GM12892 (cell line): Measurements from ENCODE around the gene IPO9.

Source experiments
- POLR2A ChIP-seq: IDR thresholded peaks from 2 replicates; pipeline ENCODE4 v1.6.1; 2011; ENCODE audit warnings: low read depth, low read length, control low read depth
- POLR2AphosphoS5 ChIP-seq: IDR thresholded peaks from 2 replicates; pipeline ENCODE4 v1.6.1; 2011; ENCODE audit warnings: low read depth, low read length, control low read depth

- TF ChIP-seq POLR2A: no peak
- 0 out of 2 replicates have a peak, but pooled peaks have one; percentile 20 for TF ChIP-seq POLR2AphosphoS5
Observed at GRCh38 chr1:201882665-201883132, 53.7 kb downstream of the IPO9 start.
